Measurements from ENCODE around the gene BTN1A1.
"Not testable (repeated sequence)": the region's sequence is repeated elsewhere in the genome, so short reads cannot be mapped to it uniquely, and the experiment has no call there.

The BTN1A1 gene

DNA sequence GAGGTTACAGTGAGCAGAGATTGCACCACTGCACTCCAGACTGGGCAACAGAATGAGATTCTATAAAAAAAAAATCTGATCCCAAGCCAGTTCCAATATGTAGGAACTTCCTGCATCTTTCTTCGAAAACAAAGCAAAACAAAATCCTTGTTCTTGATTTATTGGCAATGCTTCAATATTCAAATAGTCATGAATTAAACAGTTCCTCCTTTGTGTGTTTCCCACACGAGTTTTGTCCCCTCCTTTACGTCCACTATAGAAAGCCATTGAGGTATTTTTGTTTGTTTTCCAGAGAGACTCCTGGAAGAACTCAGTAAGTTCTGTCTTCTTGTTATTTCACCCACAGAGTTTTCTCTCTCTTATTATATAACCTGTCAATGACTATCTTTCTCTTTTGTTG lies 7.6 kb downstream of the BTN1A1 start:
- no peak for DNase-seq (ENCODE audit: low read depth in 2 of 2, low spot score in 1 of 2)

GRCh38 chr6:26511033-26511432 lies 10.9 kb downstream of the BTN1A1 start:
- not testable (repeated sequence) for DNase-seq (ENCODE audit: low read depth in 2 of 2, low spot score in 1 of 2)

DNA sequence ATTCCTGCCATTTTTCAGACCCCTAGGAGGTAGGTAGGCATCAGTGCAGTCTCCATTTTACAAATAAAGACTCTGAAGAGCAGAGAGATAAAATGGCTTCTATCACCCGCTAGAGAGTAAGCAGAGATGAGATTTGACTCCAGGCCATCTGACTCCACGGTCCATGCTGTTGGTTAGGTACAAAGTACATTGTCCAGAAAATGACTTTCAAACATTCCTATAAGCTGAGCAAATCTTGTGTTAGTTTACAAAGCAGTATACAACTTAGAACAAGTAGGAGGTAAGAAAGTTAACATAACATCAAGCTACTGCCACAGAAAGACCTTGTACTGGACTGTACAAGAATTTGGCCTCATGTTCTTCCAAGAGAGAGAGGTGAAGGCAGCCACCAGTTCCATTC lies 14.9 kb downstream of the BTN1A1 start:
- no peak for DNase-seq (ENCODE audit: low read depth in 2 of 2, low spot score in 1 of 2)

DNA sequence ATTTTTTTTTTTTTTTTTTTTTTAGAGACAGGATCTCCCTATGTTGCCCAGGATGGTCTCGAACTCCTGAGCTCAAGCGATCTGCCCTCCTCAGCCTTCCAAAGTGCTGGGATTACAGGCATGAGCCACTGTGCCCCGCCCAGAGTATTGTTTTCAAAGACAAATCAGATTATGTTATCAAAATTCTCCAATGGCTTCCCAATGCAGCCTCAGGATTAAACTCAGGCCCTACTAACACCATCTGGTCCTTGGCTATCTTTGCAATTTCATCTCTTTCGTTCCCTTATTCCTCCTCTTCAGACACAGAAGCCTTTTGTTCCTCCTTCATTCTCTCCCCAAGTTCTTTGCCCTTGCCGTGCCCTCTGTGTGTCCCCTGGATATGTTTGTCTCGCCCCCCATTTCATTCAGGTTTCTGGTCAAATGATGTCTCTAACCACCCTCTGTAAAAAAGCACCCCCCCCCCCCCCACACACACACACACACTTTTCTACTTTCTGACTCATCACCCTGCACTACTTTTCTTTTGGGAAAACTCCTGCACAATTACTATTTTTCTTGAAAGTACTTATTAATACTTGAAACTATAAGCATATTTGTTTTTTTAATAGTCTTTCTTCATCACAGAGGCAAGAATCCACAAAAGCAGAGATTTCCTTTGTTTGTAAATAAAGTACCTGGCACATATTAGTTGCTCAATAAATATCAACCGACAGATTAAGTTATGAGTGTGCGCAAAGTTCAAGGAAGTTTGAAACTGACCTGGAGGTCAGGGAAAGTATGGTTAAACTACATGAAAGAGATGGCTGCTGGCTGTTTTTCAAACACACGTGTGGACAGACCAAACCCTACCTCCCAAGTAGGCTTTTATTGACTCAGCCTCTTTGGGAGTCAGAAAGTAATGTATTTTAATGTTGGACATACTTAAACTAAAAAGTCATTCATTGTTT lies 16.7 kb downstream of the BTN1A1 start:
- no peak for DNase-seq (ENCODE audit: low read depth in 2 of 2, low spot score in 1 of 2)

- no peak for DNase-seq (ENCODE audit: low read depth in 2 of 2, low spot score in 1 of 2)
Measured at GRCh38 chr6:26519359-26519758, 19.3 kb downstream of the BTN1A1 start.

DNA sequence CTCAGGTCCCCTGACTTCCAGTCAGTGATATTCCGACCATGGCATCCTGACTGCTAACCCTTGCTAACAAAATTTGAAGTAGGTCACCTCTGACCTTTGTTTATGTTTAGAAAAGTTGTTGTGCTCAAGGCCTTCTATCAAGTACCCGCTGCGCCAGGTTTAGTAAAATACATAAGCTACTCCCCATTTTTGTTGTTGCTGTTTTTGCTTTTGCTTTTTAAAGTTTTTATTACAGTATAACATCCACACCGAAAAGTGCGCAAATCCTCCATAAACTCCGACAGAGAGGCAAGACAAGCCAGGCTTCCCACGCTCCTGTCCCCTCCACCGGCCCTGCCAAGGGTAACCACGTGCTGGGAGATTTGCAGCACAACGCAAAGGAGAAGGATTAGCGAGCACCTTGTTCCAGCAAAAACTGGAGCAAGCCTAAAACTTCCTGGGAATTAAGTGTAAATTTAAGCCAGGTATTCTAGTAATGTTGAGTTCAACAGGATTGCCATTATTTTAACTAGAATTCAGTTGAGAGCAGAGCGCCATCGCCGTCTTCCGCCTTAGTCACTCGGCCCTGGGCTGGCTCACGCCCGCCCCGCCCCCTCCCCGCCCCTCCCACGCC lies 20.2 kb downstream of the BTN1A1 start:
- no peak for DNase-seq (ENCODE audit: low read depth in 2 of 2, low spot score in 1 of 2)

DNA sequence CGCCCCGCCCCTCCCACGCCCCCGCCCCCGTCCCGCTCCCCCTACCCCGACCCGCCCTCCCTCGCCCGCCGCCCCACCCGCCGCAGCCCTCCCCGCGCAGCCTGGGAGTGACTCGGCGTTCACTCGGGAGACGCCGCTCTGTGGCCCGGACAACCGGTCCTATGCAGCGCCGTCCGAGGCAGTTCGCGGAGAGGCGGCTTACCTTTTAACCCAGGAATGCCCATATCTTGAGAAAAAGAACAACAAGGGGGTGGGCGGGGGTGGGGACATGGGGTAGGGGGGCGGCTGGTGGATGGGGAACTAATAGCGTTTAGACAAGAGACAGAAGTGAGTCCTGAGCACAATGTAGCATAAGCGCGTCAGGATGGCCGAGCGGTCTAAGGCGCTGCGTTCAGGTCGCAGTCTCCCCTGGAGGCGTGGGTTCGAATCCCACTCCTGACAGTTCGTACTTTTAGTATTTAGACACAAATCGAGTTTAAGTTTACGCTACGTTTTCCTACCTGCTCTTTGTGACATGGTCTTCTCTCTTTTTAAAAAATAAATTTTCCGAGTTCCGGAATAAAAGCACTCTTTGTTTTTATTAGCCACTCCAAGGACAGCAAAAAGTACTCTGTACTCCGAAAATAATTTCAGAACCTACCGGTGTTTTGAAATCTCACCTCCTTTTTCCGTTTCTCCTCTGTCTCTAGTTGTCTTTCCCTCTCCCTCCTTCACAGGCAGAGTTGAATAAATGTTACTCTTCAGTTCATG lies 20.9 kb downstream of the BTN1A1 start:
- DNase-seq (ENCODE audit: low read depth in 2 of 2, low spot score in 1 of 2): peak; percentile 66 to 85

- DNase-seq (ENCODE audit: low read depth in 2 of 2, low spot score in 1 of 2): peak; percentile 25 to 52
Measured at GRCh38 chr6:26521600-26522391, 21.7 kb downstream of the BTN1A1 start.

DNA sequence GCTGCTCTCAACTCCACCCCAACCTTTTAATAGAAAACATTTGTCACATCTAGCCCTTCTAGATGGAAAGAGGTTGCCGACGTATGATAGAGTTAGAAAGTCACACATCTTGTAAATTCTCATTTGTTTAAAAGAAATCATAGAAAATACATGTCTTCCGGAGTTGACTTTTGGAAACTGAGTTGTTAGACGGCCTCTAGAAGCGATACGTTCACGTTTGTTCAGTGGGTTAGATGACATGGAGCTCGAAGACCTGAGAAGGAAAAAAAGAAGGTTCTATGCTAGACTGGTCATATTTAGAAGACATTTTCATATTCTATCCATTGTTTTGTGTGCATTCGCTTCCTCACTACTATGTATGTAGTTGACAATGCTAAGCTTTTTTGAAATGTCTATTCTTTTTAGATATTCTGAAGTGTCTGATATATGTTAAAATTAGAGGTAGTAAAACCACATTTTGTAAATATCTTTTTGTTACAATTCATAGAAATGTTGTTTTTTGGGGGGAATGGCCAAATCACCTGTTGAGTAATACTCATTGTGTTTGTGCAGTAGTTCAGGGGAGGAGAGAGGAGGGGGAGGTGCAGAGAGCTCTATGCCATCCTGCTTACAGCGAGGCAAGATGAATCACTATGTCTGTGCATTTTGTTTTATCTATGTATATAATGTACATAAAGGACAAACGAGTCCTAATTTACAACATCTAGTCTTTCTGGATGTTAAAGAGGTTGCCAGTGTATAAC lies 22.6 kb downstream of the BTN1A1 start:
- not testable (repeated sequence) for DNase-seq (ENCODE audit: low read depth in 2 of 2, low spot score in 1 of 2)

GRCh38 chr6:26524314-26524713 lies 24.2 kb downstream of the BTN1A1 start:
- DNase-seq (ENCODE audit: low read depth in 2 of 2, low spot score in 1 of 2): not testable (repeated sequence)

DNA sequence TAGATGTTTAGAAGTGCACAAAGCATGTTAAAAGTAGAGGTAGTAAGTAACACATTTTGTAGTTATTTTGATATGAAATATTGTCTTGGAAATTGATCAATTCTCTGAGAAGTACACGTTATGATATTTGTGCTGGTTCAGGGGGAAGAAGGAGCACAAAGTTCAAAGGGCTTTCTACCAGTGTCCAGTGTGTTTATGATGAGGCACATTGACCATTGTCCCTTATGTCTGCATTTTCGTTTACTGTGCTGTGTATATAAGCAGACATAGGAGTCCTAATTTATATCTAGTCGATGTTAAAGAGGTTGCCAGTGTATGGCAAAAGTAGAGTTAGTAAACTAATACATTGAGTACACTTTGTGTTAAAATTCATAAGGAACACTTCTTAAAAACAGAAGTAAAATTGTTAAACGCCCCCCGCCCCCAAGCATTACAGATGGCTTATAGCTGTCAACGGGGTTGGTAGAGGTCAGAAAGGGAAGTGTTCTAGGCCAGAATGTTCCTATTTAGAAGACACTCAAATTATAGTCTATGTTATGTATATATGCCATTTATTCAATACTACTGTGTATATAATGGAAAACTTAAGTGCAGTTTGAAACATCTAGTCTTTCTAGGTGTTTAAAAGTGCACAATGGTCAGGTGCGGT lies 24.7 kb downstream of the BTN1A1 start:
- DNase-seq (ENCODE audit: low read depth in 2 of 2, low spot score in 1 of 2): no peak

GRCh38 chr6:26525838-26526237 lies 25.7 kb downstream of the BTN1A1 start:
- DNase-seq (ENCODE audit: low read depth in 2 of 2, low spot score in 1 of 2): no peak

GRCh38 chr6:26526928-26527327 lies 26.8 kb downstream of the BTN1A1 start:
- no peak for DNase-seq (ENCODE audit: low read depth in 2 of 2, low spot score in 1 of 2)

- no peak for DNase-seq (ENCODE audit: low read depth in 2 of 2, low spot score in 1 of 2)
Measured at GRCh38 chr6:26530203-26530602, 30.1 kb downstream of the BTN1A1 start.

- no peak for DNase-seq (ENCODE audit: low read depth in 2 of 2, low spot score in 1 of 2)
Measured at GRCh38 chr6:26531897-26532296, 31.8 kb downstream of the BTN1A1 start.

- DNase-seq (ENCODE audit: low read depth in 2 of 2, low spot score in 1 of 2): peak; percentile 85 to 98
Measured at GRCh38 chr6:26532699-26533531, 32.8 kb downstream of the BTN1A1 start.

DNA sequence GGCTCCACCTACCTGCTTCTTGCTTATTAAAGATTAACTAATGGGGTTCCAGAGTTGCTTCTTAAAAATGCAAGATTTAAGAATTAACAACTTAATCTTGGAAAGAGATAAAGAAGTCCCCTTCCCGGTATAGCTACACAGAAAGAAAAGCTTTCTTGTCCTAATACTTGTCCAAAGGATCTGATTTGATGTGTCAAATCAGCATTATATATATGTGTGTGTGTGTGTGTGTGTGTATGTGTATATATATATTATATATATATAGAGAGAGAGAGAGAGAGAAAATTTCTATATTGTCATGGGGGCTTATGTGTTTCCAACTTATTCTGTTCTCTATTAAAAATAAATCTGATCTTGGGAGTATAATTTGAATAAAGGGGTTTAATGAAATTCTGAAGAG lies 33.4 kb downstream of the BTN1A1 start:
- DNase-seq (ENCODE audit: low read depth in 2 of 2, low spot score in 1 of 2): no peak

DNA sequence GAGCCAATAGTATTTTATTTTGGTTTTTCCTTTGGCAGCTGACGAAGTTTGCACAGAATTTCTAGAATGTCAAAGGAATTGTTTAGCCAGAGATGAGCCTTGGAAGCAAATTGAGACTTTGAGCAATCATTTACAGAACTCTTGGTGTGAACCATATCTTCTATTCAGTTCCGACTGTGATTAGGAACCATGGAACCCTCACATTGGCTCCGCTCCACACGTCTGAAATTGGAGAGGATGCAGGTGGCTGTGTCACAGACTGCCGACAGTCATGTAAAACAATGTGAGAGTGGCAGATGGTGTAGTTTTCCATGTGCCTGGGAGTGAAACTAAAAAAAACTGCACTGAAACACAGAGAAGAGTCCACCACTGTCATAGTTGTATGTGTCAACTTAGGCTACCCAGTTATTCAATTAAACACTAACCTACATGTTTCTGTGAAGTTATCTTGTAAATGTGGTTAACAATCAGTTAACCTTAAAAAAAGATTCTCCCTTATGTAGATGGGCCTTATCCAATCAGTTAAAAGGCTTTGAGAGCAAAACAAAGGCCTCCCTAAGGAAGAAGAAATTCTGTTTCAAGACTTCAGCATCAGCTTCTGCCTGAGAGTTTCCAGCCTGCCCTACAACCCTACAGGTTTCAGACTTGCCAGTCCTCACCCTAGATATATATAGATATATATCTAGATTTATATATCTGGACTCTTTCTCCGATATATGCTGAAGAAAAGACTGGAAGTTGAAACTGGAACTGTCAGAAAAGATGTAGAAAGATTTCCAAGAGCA lies 34.8 kb downstream of the BTN1A1 start:
- no peak for DNase-seq (ENCODE audit: low read depth in 2 of 2, low spot score in 1 of 2)

Measured in stimulated activated CD8-positive, alpha-beta memory T cell treated with anti-CD3 and anti-CD28 coated beads, Interleukin-4, amount 100 ng/mL, for 4 hours (primary cell).